Astrocyte of the spinal cord (primary cell): ENCODE results near the gene PHACTR3.

Experiments
- DNase-seq: peaks from one replicate; pipeline ENCODE4 v3.0.0; 2011; ENCODE audit warnings: low read depth, low spot score
- H3K4me3 ChIP-seq: 2 replicates; pipeline ENCODE4 v1.5.1; 2011; ENCODE audit warnings: low read depth, mild to moderate bottlenecking, low read length, moderate library complexity
- in situ Hi-C: cut with HindIII; loops from 2 replicates; pipeline ENCODE4 v1.10.0; 2017; ENCODE audit warnings: low sequenced_read_pairs
- TF ChIP-seq, protein P1 (sequence below): IDR thresholded peaks from 2 replicates; pipeline ENCODE4 v1.5.1; 2012; ENCODE audit warnings: low read depth, mild to moderate bottlenecking, low read length, inconsistent platforms

Gene PHACTR3

DNA sequence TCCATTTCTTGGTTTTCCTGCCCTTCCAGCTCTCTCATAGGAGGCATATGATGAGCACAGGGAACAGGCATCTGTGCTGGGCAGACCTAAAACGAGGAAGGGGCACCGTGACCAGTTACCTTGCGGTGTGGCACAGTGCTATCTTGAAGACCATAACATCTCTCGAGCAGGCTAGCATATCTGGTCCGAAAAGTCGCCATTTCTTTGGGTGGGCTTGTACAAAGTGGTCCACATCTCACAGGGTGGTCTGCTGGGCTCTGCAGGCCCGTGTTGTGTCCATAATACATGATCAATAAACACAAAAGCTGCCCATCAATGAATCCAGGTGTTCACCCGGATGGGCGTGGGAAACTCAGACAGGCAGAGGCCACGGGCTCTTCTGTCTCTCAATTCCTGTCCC lies 115.7 kb downstream of the PHACTR3 start:
- TF ChIP-seq, protein P1, sequence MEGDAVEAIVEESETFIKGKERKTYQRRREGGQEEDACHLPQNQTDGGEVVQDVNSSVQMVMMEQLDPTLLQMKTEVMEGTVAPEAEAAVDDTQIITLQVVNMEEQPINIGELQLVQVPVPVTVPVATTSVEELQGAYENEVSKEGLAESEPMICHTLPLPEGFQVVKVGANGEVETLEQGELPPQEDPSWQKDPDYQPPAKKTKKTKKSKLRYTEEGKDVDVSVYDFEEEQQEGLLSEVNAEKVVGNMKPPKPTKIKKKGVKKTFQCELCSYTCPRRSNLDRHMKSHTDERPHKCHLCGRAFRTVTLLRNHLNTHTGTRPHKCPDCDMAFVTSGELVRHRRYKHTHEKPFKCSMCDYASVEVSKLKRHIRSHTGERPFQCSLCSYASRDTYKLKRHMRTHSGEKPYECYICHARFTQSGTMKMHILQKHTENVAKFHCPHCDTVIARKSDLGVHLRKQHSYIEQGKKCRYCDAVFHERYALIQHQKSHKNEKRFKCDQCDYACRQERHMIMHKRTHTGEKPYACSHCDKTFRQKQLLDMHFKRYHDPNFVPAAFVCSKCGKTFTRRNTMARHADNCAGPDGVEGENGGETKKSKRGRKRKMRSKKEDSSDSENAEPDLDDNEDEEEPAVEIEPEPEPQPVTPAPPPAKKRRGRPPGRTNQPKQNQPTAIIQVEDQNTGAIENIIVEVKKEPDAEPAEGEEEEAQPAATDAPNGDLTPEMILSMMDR: no peak
- in situ Hi-C loops: no loop called here
- no peak for DNase-seq
- H3K4me3 ChIP-seq: no peak overlapping the region

DNA sequence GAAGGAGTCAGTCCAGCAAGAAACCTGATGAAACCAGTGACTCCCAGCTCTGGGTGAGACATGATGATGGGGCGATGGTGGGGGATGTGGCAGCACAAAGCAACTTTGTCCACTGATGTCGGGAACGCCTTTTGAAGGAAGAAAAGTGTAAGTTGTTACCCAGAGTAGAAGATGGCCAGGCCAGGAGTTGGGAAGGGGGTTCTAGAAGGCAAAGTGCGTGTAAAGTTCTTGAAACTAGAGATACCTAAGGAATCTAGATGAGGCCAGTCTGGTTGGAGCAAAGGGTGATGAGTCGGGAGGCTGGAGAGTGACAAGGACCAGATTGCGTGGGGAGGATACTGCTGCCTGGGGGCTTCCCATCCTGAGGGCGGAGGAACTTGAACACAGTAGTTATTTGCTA lies 117.0 kb downstream of the PHACTR3 start:
- TF ChIP-seq, protein P1: no peak
- no peak overlapping the region for H3K4me3 ChIP-seq
- in situ Hi-C loops: no loop called here
- no peak for DNase-seq

DNA sequence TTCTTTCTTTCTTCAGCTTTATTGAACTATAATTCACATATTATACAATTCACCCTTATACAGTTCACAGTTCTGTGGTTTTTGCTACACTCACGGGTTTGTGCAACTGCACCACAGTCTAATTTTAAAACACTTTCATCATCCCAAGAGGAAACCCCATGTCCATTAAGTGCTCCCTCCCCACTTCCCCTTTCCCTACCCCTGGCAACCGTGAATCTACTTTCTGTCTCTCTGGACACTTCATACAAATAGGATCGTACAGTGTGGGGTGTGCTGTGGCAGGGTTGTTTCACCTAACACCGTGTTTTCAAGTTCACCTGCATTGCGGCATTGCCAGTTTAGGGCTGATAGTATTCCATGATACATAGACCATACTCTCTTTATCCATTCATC lies 118.8 kb downstream of the PHACTR3 start:
- in situ Hi-C loops: no loop called here
- TF ChIP-seq, protein P1: no peak
- no peak overlapping the region for H3K4me3 ChIP-seq
- DNase-seq: no peak

DNA sequence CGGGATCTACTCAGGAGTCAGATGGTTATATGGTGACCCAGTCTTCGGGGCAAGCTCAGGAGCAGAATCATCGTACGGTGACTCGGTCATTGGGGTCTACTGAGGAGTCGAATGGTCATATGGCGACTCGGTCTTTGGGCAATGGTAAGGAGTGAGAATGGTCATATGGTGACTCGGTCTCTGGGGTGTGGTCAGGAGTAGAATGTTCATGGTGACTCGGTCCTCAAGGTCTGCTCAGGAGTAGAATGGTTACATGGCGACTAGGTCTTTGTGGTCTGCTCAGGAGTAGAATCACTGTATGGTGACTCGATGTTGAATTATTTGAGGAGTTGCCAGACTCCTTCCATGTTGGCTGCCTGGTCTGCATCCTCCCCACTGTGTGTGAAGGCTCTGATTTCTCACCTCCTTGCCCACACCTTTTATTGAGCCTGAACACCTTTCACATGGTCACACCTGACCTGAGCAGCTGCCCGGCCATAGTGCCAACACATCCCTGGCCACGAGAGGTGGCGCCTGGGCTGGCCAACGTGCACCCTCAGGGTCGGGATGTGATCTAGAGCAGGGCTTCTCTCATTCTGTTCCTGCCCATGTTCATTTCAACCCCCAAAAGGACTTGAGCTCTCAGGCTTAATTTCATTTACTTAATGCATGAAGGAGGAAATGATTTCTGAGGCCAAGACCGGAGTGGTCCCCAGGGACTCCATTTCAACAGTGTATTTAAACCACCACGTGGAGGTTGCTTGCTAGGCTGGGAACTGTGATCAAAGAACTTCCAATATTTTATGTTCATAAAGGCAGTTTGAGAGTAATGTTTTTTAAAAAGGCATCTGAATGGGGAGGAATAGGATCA lies 119.5 kb downstream of the PHACTR3 start:
- H3K4me3 ChIP-seq: no peak overlapping the region
- in situ Hi-C loops: no loop called here
- TF ChIP-seq, protein P1: no peak
- DNase-seq: no peak

DNA sequence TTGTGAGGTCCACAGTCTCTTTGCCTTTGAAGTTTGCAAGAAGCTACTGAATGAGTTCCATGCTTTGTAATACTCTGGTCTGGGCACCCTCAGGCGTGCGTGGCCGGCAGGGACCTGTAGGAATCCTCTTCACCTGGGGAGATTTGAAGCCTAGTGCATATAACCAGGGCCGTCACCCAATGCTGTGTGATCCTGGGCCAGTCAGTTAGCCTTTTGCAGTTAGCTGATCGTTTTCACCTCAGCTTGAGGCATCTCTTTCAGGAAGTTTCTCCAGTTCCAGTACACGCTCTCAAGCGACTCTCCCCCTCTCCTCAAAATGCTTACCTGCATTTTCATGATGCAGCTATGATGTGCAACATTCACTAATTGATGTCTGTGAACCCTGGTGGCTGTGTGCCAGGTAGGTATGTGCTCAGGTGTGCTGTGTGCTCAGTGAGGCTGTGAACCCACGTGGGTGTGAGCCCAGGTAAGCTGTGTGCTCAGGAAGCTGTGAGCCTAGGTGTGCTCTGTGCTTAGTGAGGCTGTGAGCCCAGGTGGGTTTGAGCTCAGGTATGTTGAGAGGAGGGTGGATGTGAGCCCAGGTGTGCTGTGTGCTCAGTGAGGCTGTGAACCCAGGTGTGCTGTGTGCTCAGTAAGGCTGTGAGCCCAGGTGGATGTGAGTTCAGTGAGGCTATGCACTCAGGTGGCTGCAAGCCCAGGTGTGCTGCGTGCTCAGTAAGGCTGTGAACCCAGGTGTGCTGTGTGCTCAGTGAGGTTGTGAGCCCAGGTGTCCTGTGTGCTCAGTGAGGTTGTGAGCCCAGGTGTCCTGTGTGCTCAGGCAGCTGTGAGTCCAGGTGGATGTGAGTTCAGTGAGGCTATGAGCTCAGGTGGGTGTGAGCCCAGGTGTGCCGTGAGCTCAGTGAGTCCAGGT lies 120.4 kb downstream of the PHACTR3 start:
- in situ Hi-C loops: no loop called here
- H3K4me3 ChIP-seq: no peak overlapping the region
- no peak for DNase-seq
- TF ChIP-seq, protein P1: no peak

DNA sequence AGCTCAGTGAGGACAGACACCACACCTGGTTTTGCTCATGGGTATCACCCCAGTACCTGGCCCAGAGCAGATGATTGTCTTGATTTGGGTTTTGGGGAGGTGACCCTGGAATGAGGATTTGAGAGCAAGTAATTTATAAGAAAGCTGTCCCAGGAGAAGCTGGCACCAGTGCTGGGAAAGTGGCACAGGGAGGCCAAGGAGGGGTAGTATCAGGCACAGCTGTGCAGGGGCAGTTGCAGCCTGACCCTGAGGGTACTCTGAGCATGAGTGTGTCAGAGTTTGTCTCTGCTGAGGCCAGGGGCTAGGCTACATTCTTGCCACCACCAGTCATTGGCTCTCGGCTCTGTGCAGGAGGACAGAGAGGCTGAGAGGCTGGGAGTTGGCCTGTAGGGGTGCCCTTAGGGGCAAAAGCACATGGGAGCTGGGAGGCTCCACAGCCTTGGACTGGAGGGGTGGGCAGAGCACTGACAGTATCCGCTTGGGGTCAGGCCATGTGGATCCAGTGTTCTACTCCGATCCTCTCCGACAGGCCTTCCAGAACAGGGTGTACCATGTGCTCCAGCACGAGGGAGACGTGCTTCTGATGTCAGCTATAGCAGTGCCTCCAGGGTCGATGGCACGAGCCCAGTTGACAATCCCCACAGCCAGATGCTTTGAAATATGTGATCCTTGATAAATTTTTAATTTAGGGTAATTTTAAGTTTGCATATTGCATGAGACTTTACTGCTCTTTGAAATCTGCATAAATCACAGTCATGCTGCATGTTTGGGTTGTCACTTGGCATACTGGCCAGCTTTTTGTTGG lies 121.3 kb downstream of the PHACTR3 start:
- no peak overlapping the region for H3K4me3 ChIP-seq
- TF ChIP-seq, protein P1: no peak
- in situ Hi-C loops: no loop called here
- no peak for DNase-seq
